Endothelial cell of hepatic sinusoid (primary cell): ENCODE data around the gene FEM1C.

ENCODE experiments used
- in situ Hi-C: cut with HindIII; loops from 2 replicates; pipeline ENCODE4 v1.10.0; 2017; ENCODE audit warnings: low sequenced_read_pairs

The FEM1C gene

GRCh38 chr5:115544436-115545350, at the start of gene FEM1C:
FEM1C (minus strand) TSS chr5:115544775; CDS start chr5:115543493, 1,282 bp downstream.
- in situ Hi-C loops, result loop anchor here (5.0 kb wide), 1 partner anchor 63 kb away; no protein-coding TSS in a partner anchor

- in situ Hi-C loops, result no loop called here
Measured at GRCh38 chr5:115589043-115589442, 44.5 kb upstream of the FEM1C start.

- in situ Hi-C loops, result no loop called here
Measured at GRCh38 chr5:115588640-115589039, 44.1 kb upstream of the FEM1C start.

- in situ Hi-C loops, result no loop called here
Measured at GRCh38 chr5:115586525-115587146, 42.1 kb upstream of the FEM1C start.

GRCh38 chr5:115585265-115585664, 40.7 kb upstream of the FEM1C start:
- in situ Hi-C loops, result no loop called here

- in situ Hi-C loops, result no loop called here
Measured at GRCh38 chr5:115584501-115584900, 39.9 kb upstream of the FEM1C start.

GRCh38 chr5:115583474-115583873, 38.9 kb upstream of the FEM1C start:
- in situ Hi-C loops, result no loop called here

- in situ Hi-C loops, result no loop called here
Measured at GRCh38 chr5:115580941-115581340, 36.4 kb upstream of the FEM1C start.

- in situ Hi-C loops, result no loop called here
Measured at GRCh38 chr5:115579747-115580173, 35.2 kb upstream of the FEM1C start.

GRCh38 chr5:115579216-115579615, 34.6 kb upstream of the FEM1C start:
- in situ Hi-C loops, result no loop called here

- in situ Hi-C loops, result no loop called here
Measured at GRCh38 chr5:115578657-115579056, 34.1 kb upstream of the FEM1C start.

- in situ Hi-C loops, result no loop called here
Measured at GRCh38 chr5:115577741-115578140, 33.2 kb upstream of the FEM1C start.

- in situ Hi-C loops, result no loop called here
Measured at GRCh38 chr5:115577329-115577728, 32.8 kb upstream of the FEM1C start.

- in situ Hi-C loops, result no loop called here
Measured at GRCh38 chr5:115575167-115576070, 30.8 kb upstream of the FEM1C start.

- in situ Hi-C loops, result loop anchor here (5.0 kb wide), 1 partner anchor 271 kb away; no protein-coding TSS in a partner anchor
Measured at GRCh38 chr5:115573133-115573532, 28.6 kb upstream of the FEM1C start.

- in situ Hi-C loops, result loop anchor here (5.0 kb wide), 1 partner anchor 269 kb away; no protein-coding TSS in a partner anchor
Measured at GRCh38 chr5:115571441-115571878, 26.9 kb upstream of the FEM1C start.

GRCh38 chr5:115568668-115569067, 24.1 kb upstream of the FEM1C start:
- in situ Hi-C loops, result no loop called here

- in situ Hi-C loops, result no loop called here
Measured at GRCh38 chr5:115565233-115565632, 20.7 kb upstream of the FEM1C start.

GRCh38 chr5:115561176-115561575, 16.6 kb upstream of the FEM1C start:
- in situ Hi-C loops, result no loop called here

GRCh38 chr5:115559524-115559923, 14.9 kb upstream of the FEM1C start:
- in situ Hi-C loops, result no loop called here
